Fibroblast of peridontal ligament (primary cell): ENCODE measurements around the gene DNAL4.

Experiments
- DNase-seq: peaks from one replicate; pipeline ENCODE4 v3.0.0-alpha.2; 2010; ENCODE audit errors: extremely low read depth

Gene DNAL4, protein sequence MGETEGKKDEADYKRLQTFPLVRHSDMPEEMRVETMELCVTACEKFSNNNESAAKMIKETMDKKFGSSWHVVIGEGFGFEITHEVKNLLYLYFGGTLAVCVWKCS

GRCh38 chr22:38793721-38794466 lies at the start of gene DNAL4:
Gene DNAL4 (minus strand): TSS chr22:38794143. CDS start chr22:38782731, 11,412 bp downstream.
- DNase-seq, result peak; percentile 99

DNA sequence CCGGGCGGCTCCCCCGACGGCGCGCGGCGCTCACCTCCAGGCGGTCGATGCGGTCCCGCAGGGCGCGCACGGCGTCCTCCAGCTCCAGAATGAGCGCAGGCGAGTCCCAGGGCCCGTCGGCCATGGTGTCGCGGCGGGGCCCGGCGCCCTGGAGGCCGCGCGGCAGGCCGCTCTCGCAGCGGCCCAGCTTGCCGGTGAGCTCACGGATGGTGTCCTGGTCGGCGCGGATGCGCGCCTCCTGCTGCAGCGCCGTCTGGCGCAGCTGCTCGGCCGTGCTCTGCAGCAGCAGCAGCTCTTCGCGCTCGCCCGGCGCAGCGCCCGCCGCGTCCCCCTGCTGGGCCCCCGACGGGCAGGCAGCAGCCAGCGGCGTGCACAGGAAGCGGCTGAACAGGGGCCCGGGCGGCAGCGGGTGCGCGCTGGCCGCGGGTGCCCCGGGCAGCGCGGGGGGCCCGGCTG lies 49.3 kb upstream of the DNAL4 start:
- DNase-seq, result peak; percentile 47

- DNase-seq, result no peak
Measured at GRCh38 chr22:38842512-38843200, 48.7 kb upstream of the DNAL4 start.

DNA sequence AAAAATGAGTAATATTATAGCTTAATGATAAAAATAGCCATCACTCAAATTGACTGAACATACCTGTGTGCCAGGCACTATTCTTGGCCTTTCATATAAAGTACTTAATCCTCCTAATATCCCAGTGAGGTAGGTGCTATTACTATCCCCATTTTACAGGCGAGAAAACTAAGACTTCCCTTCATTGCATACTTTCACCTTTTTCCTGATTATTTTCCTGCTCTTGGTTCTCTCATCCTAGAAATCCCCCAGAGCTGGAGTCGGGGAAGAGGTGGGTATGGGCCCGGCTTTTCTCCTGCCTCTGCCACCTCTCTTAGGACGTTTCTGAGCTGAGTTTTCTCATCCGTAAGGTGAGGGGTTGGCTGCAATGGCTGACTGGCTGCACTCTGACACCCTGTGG lies 47.7 kb upstream of the DNAL4 start:
- DNase-seq, result no peak

- DNase-seq, result no peak
Measured at GRCh38 chr22:38841211-38841610, 47.3 kb upstream of the DNAL4 start.

GRCh38 chr22:38840129-38840528 lies 46.2 kb upstream of the DNAL4 start:
- no peak for DNase-seq

DNA sequence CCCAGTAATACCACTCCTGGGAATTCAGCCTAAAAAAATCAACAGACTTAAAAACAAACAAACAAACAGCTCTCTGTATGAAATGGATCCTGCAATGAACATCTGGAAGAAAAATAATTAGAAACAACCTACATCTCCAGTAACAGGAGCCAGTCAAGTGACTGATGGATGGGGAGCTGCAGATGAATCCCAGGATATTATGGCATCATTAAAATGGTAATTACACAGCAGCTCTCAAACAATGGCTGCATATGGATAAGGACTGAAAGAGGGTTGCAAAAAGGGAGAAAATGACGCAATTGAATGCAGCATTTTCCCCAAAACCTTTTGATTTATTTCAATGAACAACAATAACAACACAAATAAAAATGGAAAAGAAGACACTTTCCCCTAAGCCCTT lies 45.7 kb upstream of the DNAL4 start:
- DNase-seq, result no peak

DNA sequence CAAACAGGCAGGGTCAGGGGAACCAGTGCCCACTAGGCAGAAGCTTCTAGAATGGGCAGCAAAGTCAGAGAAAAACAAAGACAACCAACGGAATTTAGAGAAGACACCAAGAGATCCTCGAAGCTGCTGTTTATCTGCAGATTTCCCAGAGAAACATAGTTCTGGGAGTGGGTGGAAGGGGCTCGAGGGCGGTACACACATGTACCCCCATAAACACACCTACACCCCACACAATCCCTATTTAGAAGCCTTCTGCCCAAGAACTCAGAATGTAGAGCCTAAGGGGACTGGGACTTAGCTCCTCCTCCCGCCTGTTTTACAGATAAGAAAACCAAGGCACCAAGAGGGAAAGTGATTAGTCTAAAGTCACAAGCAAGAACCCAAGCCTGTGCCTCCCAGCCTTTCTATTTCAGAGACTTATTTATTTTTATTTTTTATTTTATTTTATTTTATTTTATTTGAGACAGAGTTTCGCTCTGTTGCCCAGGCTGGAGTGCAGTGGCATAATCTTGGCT lies 43.5 kb upstream of the DNAL4 start:
- no peak for DNase-seq

GRCh38 chr22:38835888-38836301 lies 42.0 kb upstream of the DNAL4 start:
- DNase-seq, result no peak

GRCh38 chr22:38834991-38835390 lies 41.0 kb upstream of the DNAL4 start:
- DNase-seq, result no peak

DNA sequence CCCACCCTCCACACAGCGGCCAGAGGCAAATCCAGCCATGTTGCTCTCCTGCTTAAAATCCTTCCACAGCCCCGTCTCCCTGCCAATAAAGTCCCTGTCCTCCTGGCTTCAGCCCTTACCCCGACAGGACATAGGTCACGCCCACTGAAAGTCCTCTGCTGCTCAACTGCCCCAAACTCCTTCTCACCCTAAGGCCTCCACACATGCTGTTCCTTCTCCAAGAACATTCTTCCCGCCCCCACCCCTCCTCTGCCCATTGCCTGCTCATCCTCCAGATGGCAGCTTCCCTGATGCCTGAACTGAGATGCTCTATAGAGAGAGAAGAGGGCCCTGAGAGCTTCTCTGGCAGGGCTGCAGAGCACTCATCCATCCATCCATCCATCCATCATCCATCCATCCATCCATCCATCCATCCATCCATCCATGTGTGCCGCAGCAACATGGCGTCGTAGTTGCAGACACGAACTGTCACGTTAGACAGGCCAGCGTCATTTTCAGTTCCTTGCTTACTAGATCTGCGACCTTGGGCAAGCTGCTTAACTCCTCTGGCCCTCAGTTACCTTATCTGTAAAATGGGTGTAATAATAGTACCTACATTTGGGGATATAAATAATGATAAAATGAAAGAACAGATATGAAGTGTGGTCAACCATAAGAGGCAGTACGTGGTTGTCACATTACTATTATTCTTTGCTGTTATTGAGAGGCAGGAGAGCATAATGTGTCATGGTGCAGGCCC lies 40.4 kb upstream of the DNAL4 start:
- DNase-seq, result no peak

- DNase-seq, result no peak
Measured at GRCh38 chr22:38833061-38833460, 39.1 kb upstream of the DNAL4 start.

DNA sequence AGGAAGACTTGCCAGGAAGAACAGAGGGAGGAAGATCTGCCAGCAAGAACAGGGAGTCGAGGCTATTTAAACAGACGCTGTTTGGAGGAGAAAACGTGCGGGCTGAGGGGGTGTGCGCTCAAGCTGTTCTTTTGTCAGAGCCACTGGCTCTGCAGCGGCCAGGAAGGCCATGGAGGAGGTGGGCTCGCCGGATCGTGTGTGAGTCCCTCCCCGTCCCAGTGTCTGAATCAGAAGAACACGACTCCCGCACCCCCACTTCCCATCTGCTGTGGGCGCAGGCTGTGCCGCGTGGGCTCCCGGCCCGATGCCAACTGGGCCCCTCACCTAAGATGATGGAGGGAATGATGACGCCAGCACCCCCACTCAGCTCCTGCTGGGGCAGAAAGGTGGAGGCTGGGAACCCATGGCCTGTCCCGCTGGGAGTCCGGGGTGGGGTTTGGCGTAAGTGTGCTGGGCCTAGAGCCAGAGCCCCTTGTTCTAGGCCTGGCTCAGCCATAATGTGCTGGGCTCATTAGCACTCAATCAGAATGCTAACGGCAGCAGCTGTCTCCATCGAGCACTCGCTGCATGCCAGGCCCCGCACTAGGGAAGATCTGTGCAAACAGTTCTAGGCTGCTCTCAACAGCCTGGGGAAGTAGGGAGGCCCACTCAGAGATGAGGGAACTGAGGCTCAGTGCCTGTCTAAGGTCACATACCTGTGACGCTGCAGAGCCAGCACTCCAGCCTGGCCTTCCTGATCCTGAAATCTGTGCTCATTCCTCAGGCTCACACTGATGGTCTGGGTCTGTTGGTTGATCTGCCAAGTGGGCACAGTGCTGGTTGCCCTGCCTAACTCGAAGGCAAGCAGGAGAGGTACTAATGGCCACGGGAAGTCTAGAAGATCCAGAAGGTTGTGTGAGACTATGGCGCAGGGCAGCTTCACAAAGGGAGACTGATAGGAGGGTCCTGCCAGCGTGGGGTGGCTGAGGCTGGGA lies 38.3 kb upstream of the DNAL4 start:
- no peak for DNase-seq

GRCh38 chr22:38831166-38831945 lies 37.4 kb upstream of the DNAL4 start:
- peak; percentile 36 for DNase-seq

- DNase-seq, result no peak
Measured at GRCh38 chr22:38830845-38831108, 36.8 kb upstream of the DNAL4 start.

GRCh38 chr22:38830026-38830844 lies 36.3 kb upstream of the DNAL4 start:
- no peak for DNase-seq

GRCh38 chr22:38829485-38829884 lies 35.5 kb upstream of the DNAL4 start:
- no peak for DNase-seq

DNA sequence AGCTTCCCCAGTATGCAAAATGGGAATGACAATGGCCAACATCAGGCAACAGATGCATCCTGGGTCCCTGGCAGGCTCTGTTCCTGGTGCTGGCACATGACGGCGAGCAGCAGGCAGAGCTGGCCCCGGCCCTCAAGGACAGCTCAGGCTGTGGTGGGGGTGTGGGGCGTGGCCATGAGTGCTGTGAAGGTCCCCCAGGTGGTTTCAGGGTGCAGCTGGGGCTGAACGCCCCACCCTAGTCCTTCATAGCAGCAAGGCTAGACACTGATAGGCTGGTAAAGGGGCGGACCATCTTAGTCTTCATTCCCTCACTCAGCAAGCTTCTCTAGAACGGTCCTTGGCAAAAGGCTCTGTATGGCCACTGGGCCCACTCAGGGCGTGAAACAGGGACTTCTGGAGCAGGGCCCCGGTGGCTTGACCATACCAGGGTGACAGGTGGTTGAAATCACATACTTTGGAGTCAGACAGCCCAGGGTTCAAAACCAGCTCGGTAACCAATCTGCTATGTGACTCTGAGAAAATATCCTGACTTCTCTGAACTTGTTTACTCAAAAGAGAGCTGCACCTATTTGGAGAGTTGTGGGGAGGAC lies 34.8 kb upstream of the DNAL4 start:
- no peak for DNase-seq

DNA sequence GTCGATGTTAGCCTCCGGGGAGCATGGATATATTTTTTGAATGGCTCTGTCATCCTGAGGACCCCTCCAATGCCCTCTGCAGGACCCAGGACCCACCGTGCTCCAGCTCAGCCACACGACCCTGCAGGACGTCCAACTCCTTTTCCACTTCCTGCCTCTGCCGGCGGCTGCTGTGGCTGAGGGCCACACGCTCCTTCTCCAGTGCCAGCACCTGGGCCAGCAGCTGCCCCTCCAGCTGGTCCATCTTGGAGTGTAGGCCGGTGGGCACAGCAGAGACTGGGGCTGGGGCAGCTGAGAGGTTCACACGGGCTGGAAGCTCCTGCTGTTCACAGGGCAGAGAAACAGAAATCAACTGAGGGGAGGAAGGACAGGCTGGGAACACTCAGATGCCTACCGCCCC lies 34.2 kb upstream of the DNAL4 start:
- DNase-seq, result no peak
